H1 (cell line): ENCODE data around the gene OSBPL6. TPM values are rescaled to one million over a fixed set of nuclear protein-coding genes. Genes with fewer than 3 reads are reported as not detected.

Experiments
- CTCF ChIA-PET: fragments of 300-600 bp; sonication (Branson Sonifier 250); formaldehyde crosslinking; loops from one replicate; lab custom pipeline; 2021; ENCODE audit not compliant: partially characterized antibody; lab: Charles Lee
- POLR2A ChIA-PET: fragments of 300-600 bp; sonication (Branson Sonifier 250); formaldehyde crosslinking; loops from one replicate; lab custom pipeline; 2021; ENCODE audit warnings: inconsistent platforms; ENCODE audit not compliant: partially characterized antibody; lab: Charles Lee
- DNase-seq, 2 experiments: peaks; one replicate each; pipeline versions ENCODE4 v3.0.0 to v3.0.0-alpha.2; 2010 to 2022; ENCODE audit warnings: low spot score in 2 of 2, low read depth in 1 of 2, mixed read lengths in 1 of 2
- FAIRE-seq: peaks from 2 replicates; lab custom pipeline; 2011; peaks lifted over from hg19 to GRCh38; lab: Jason Lieb, UNC
- H2AFZ ChIP-seq: 2 replicates; pipeline ENCODE4 v1.8.1; 2012; ENCODE audit warnings: low read length, inconsistent platforms
- H2AK5ac ChIP-seq: 2 replicates; pipeline ENCODE4 v1.6.1; 2013; ENCODE audit warnings: low read depth, low read length
- H2BK120ac ChIP-seq: replicated peaks from 2 replicates; pipeline ENCODE3; 2013; ENCODE audit warnings: low read depth, low read length, inconsistent platforms
- H2BK12ac ChIP-seq: 2 replicates; pipeline ENCODE4 v1.6.1; 2013; ENCODE audit warnings: low read depth, low read length
- H2BK15ac ChIP-seq: 2 replicates; pipeline ENCODE4 v1.6.1; 2013; ENCODE audit warnings: low read length
- H2BK20ac ChIP-seq: 2 replicates; pipeline ENCODE4 v1.6.1; 2013; ENCODE audit warnings: low read length
- H2BK5ac ChIP-seq: 2 replicates; pipeline ENCODE4 v1.6.1; 2013; ENCODE audit warnings: low read depth, low read length
- H3K14ac ChIP-seq: 2 replicates; pipeline ENCODE4 v1.6.1; 2013; ENCODE audit warnings: inconsistent platforms; ENCODE audit not compliant: insufficient read length
- H3K18ac ChIP-seq: 2 replicates; pipeline ENCODE4 v1.6.1; 2013; ENCODE audit warnings: low read length; ENCODE audit errors: extremely low read depth
- H3K23ac ChIP-seq: 2 replicates; pipeline ENCODE4 v1.6.1; 2013; ENCODE audit warnings: inconsistent platforms; ENCODE audit not compliant: insufficient read length
- H3K23me2 ChIP-seq: 2 replicates; pipeline ENCODE4 v1.6.1; 2013; ENCODE audit warnings: low read depth, low read length
- H3K27ac ChIP-seq: 2 replicates; pipeline ENCODE4 v1.6.1; 2011; ENCODE audit warnings: low read depth, low read length, inconsistent platforms
- H3K27me3 ChIP-seq, 4 experiments: replicated peaks in 1 of 4; 1 replicate in 1 of 4; 2 replicates in 3 of 4; pipeline versions ENCODE4 v1.6.1 to v1.8.1; 2011 to 2013; ENCODE audit warnings: low read length in 3 of 4, mild to moderate bottlenecking in 3 of 4, inconsistent platforms in 2 of 4, mixed read lengths in 2 of 4, moderate library complexity in 1 of 4; ENCODE audit not compliant: control insufficient read depth in 3 of 4, insufficient read depth in 3 of 4; ENCODE audit errors: extremely low read depth in 1 of 4
- H3K36me3 ChIP-seq, 4 experiments: 2 replicates each; pipeline versions ENCODE4 v1.6.1 to v1.8.1; 2011 to 2013; ENCODE audit warnings: mild to moderate bottlenecking in 4 of 4, low read length in 3 of 4, moderate library complexity in 2 of 4, control low read depth in 1 of 4, inconsistent platforms in 1 of 4; ENCODE audit not compliant: insufficient read depth in 4 of 4, control insufficient read depth in 2 of 4
- H3K4ac ChIP-seq: replicated peaks from 2 replicates; pipeline ENCODE3; 2013; ENCODE audit warnings: low read length, low read depth, mixed read lengths, inconsistent platforms; ENCODE audit not compliant: insufficient read length
- H3K4me1 ChIP-seq, 4 experiments: replicated peaks in 1 of 4; 1 replicate in 1 of 4; 2 replicates in 3 of 4; pipeline versions ENCODE4 v1.6.1 to v1.8.1; 2011 to 2013; ENCODE audit warnings: low read length in 3 of 4, inconsistent platforms in 2 of 4, mixed read lengths in 1 of 4; ENCODE audit not compliant: insufficient read depth in 4 of 4, control insufficient read depth in 3 of 4
- H3K4me2 ChIP-seq, 2 experiments: 2 replicates each; pipeline versions ENCODE4 v1.6.1 to v1.8.1; 2011 to 2013; ENCODE audit warnings: low read depth in 2 of 2, low read length in 2 of 2, control low read depth in 1 of 2, inconsistent platforms in 1 of 2, mild to moderate bottlenecking in 1 of 2; ENCODE audit not compliant: insufficient read depth in 1 of 2
- H3K4me3 ChIP-seq, 4 experiments: fragments of 200-600, 300-600 bp in 1 of 4; sonication (generic), shearing (Covaris generic), sonication (Bioruptor Twin) in 1 of 4; 2 replicates each; pipeline versions ENCODE4 v1.5.1 to v1.8.1; 2011 to 2016; ENCODE audit warnings: low read length in 4 of 4, low read depth in 3 of 4, control low read depth in 2 of 4, inconsistent platforms in 2 of 4, mild to moderate bottlenecking in 2 of 4, mixed read lengths in 1 of 4, moderate library complexity in 1 of 4; ENCODE audit not compliant: insufficient read depth in 2 of 4; ENCODE audit errors: extremely low read depth in 1 of 4
- H3K56ac ChIP-seq: replicated peaks from 2 replicates; pipeline ENCODE3; 2013; ENCODE audit warnings: low read depth, mild to moderate bottlenecking, mixed read lengths, low read length, inconsistent platforms; ENCODE audit not compliant: insufficient read length
- H3K79me1 ChIP-seq: 2 replicates; pipeline ENCODE4 v1.6.1; 2013; ENCODE audit warnings: low read depth, low read length, control low read depth
- H3K79me2 ChIP-seq, 2 experiments: 2 replicates each; pipeline versions ENCODE4 v1.6.1 to v1.8.1; 2012 to 2013; ENCODE audit warnings: low read length in 2 of 2, mild to moderate bottlenecking in 2 of 2, inconsistent platforms in 1 of 2; ENCODE audit not compliant: insufficient read depth in 2 of 2, control insufficient read depth in 1 of 2
- H3K9ac ChIP-seq, 4 experiments: replicated peaks in 1 of 4; 1 replicate in 1 of 4; 2 replicates in 3 of 4; pipeline versions ENCODE4 v1.6.1 to v1.8.1; 2011 to 2013; ENCODE audit warnings: low read depth in 3 of 4, low read length in 3 of 4, control low read depth in 2 of 4, mild to moderate bottlenecking in 2 of 4, moderate library complexity in 2 of 4, inconsistent platforms in 1 of 4; ENCODE audit errors: extremely low read depth in 1 of 4
- H3K9me3 ChIP-seq, 2 experiments: 2 replicates each; pipeline versions ENCODE4 v1.6.1 to v1.8.1; 2012 to 2013; ENCODE audit warnings: mild to moderate bottlenecking in 2 of 2, moderate library complexity in 2 of 2, control low read depth in 1 of 2, inconsistent platforms in 1 of 2, low read depth in 1 of 2, low read length in 1 of 2, mixed read lengths in 1 of 2; ENCODE audit not compliant: insufficient read depth in 2 of 2
- H4K20me1 ChIP-seq, 2 experiments: replicated peaks in 1 of 2; 2 replicates each; pipeline versions ENCODE3 to v1.8.1; 2011 to 2013; ENCODE audit warnings: inconsistent platforms in 2 of 2, low read length in 2 of 2, mild to moderate bottlenecking in 1 of 2; ENCODE audit not compliant: insufficient read depth in 2 of 2, control insufficient read depth in 1 of 2
- H4K5ac ChIP-seq: 2 replicates; pipeline ENCODE4 v1.6.1; 2013; ENCODE audit warnings: low read length, low read depth, mixed read lengths, inconsistent platforms; ENCODE audit not compliant: insufficient read length
- H4K8ac ChIP-seq: 2 replicates; pipeline ENCODE4 v1.8.0; 2013; ENCODE audit warnings: mild to moderate bottlenecking, moderate library complexity, low read length, inconsistent platforms; ENCODE audit not compliant: insufficient read depth; ENCODE audit errors: extremely low read depth
- H4K91ac ChIP-seq: replicated peaks from 2 replicates; pipeline ENCODE3; 2013; ENCODE audit warnings: low read length, mixed read lengths, inconsistent platforms; ENCODE audit not compliant: insufficient read length
- ASH2L ChIP-seq: fragments of 200-600, 300-600 bp; sonication (generic); IDR thresholded peaks from one replicate; pipeline ENCODE4 v1.7.1; 2017; ENCODE audit warnings: low read length
- BCL11A ChIP-seq, 2 experiments: IDR thresholded peaks; one replicate each; pipeline ENCODE4 v1.6.1; 2011; ENCODE audit warnings: low read depth in 2 of 2, low read length in 2 of 2, mild to moderate bottlenecking in 2 of 2
- EGR1 ChIP-seq: IDR thresholded peaks from 2 replicates; pipeline ENCODE4 v1.6.1; 2011; ENCODE audit warnings: low read depth, low read length, borderline replicate concordance
- EP300 ChIP-seq, 2 experiments: IDR thresholded peaks; 1 replicate in 1 of 2; 2 replicates in 1 of 2; pipeline ENCODE4 v1.6.1; 2011 to 2012; ENCODE audit warnings: low read depth in 2 of 2, low read length in 2 of 2, mild to moderate bottlenecking in 2 of 2, borderline replicate concordance in 1 of 2, inconsistent platforms in 1 of 2, moderate library complexity in 1 of 2
- KDM4A ChIP-seq: IDR thresholded peaks from one replicate; pipeline ENCODE4 v1.7.1; 2012; ENCODE audit warnings: low read depth, mild to moderate bottlenecking, moderate library complexity, low read length, inconsistent platforms; ENCODE audit not compliant: severe bottlenecking
- SIN3A ChIP-seq, 2 experiments: IDR thresholded peaks in 1 of 2; conservative IDR thresholded peaks in 1 of 2; 2 replicates each; pipeline ENCODE4 v1.6.1; 2011 to 2012; ENCODE audit warnings: low read length in 2 of 2, improper control_type of control experiment in 1 of 2, low read depth in 1 of 2, mild to moderate bottlenecking in 1 of 2
- SP1 ChIP-seq: IDR thresholded peaks from 2 replicates; pipeline ENCODE4 v1.6.1; 2011; ENCODE audit warnings: low read depth, low read length
- SUZ12 ChIP-seq: fragments of 200-600 bp; sonication (generic); IDR thresholded peaks from 2 replicates; pipeline ENCODE4 v1.6.1; 2012; ENCODE audit warnings: mild to moderate bottlenecking, inconsistent platforms, low read length, moderate library complexity, mixed read lengths
- YY1 ChIP-seq: IDR thresholded peaks from 2 replicates; pipeline ENCODE4 v1.6.1; 2011; ENCODE audit warnings: low read depth, mild to moderate bottlenecking, low read length
- WGBS, 2 experiments: shearing (Covaris generic) in 1 of 2; methylation state at CpG; one replicate each; pipeline versions ENCODE4 v1.1.6 to v1.1.7; 2013 to 2015; ENCODE audit warnings: low lambda C conversion rate in 2 of 2, mixed read lengths in 2 of 2, inconsistent platforms in 1 of 2, low coverage in 1 of 2, missing lambda C conversion rate in 1 of 2; ENCODE audit not compliant: insufficient replicate concordance in 2 of 2, insufficient coverage in 1 of 2, insufficient read length in 1 of 2; ENCODE audit errors: extremely low coverage in 1 of 2, missing lambda C conversion rate in 1 of 2; 5-methylcytosine and 5-hydroxymethylcytosine counted together
- polyA plus RNA-seq, 7 experiments: library from polyadenylated mRNA; depleted of rRNA in 3 of 7; stranded (reverse) in 5 of 7; unstranded in 2 of 7; fragments of >200 nt in 5 of 7; fragments of 200-250 nt in 2 of 7; gene quantifications; 1 replicate in 5 of 7; 2 replicates in 1 of 7; 4 replicates in 1 of 7; pipeline versions ENCODE4 v1.2.1 to v1.2.3, GENCODE V29; 2011 to 2013; ENCODE audit warnings: missing spikeins in 2 of 7, mixed read lengths in 2 of 7
- total RNA-seq: library from RNA; stranded (reverse); fragmentation: NEBNext Ultra II Directional; extraction: Animal tissue kit (Norgen Biotek cat#: 25700); gene quantifications from 2 replicates; pipeline ENCODE4 v1.2.1, GENCODE V29; 2021
- TF ChIP-seq, protein P1 (sequence below): IDR thresholded peaks from 2 replicates; pipeline ENCODE4 v1.6.1; 2012; ENCODE audit warnings: inconsistent platforms

The OSBPL6 gene
- total and polyA plus RNA-seq, 2 of the 8 experiments (the other 6 are each of a cell fraction or from before 2014, with no cell fraction given), result 1.7 to 5.6 TPM

DNA sequence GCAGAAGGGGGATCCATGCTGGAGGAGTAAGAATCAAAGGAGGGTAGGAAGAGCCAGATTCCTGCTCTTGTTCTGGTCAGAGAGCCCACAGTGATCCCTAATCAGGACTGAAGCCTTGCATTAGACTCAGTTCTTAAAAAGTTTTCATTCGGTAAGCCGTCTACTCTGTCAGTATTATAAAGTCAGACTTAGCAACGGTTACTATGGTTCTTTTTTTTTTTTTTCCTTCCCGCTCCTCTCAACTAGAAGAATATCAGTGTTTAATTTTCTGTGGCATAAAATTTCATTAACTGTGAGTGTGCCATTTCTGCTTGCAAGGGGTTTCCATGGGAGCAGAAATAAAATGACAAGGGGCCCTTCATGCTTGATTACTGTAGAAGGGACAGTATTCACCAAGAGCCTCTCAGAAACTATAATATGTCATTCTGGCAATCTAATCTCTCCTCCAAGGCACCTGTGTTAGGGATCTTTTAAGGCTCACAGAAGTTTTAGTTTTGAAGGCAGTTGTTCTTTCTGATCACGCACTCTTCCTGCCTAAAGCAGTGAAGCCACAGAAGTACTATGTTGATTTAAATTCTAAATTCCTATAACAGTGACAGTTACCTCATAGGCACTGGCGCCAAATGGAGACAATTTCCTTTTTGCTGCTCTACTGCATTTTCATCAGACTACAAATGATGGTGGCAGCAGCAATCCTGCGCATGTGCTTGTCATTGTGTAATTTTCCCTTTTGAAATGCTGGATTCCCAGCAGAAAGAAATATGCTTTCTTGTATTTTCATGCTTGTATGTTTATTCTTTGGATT, 57.0 kb downstream of the OSBPL6 start:
- POLR2A ChIA-PET, result no interaction called here
- H3K4me3 ChIP-seq, result no peak overlapping the region
- no peak overlapping the region for H3K56ac ChIP-seq
- H3K14ac ChIP-seq, result no peak overlapping the region
- H3K23me2 ChIP-seq, result no peaks in the 10 kb centered on the region
- CTCF ChIA-PET, result no interaction called here
- H3K4me2 ChIP-seq, result no peak overlapping the region
- TF ChIP-seq ASH2L (no peak), YY1 (no peak), SUZ12 (no peak), BCL11A (IDR thresholded peaks at IDR 0.05; ENCODE audit: low read depth in 2 of 2, low read length in 2 of 2) (no peak), EP300 (IDR thresholded peaks at IDR 0.05; ENCODE audit: borderline replicate concordance in 1 of 2, low read depth in 2 of 2, low read length in 2 of 2) (no peak), KDM4A (no peak), SP1 (no peak), SIN3A (conservative IDR thresholded peaks at IDR 0.05 in 1 of 2, IDR thresholded peaks at IDR 0.05 in 1 of 2; ENCODE audit: low read depth in 1 of 2, low read length in 2 of 2) (no peak), EGR1 (no peak)
- TF ChIP-seq, protein P1, sequence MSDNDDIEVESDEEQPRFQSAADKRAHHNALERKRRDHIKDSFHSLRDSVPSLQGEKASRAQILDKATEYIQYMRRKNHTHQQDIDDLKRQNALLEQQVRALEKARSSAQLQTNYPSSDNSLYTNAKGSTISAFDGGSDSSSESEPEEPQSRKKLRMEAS, result no peak
- H2BK15ac ChIP-seq, result no peak overlapping the region
- no peak overlapping the region for H2BK120ac ChIP-seq
- WGBS, 2 experiments, result 89% methylated on average over 7 of the region's 7 CpGs; no CpG with 5 or more reads in 1 of the 2 experiments
- no peak overlapping the region for H3K18ac ChIP-seq
- no peaks in the 10 kb centered on the region for H3K27me3 ChIP-seq
- no peak overlapping the region for H2BK5ac ChIP-seq
- no peak for FAIRE-seq
- H3K79me2 ChIP-seq, result no peaks in the 10 kb centered on the region; a peak in 1 of 4 replicates
- no peak overlapping the region for H4K8ac ChIP-seq
- no peak overlapping the region for H2AFZ ChIP-seq
- H2AK5ac ChIP-seq, result no peak overlapping the region
- no peaks in the 10 kb centered on the region for H3K9me3 ChIP-seq
- H3K23ac ChIP-seq, result no peak overlapping the region
- H3K27ac ChIP-seq, result no peak overlapping the region
- DNase-seq, result no peak
- no peak overlapping the region for H4K5ac ChIP-seq
- H4K91ac ChIP-seq, result no peak overlapping the region
- no peak overlapping the region for H2BK20ac ChIP-seq
- H2BK12ac ChIP-seq, result no peak overlapping the region
- peaks cover 0 to 6% (median 0%) of the 10 kb centered on the region in 4 experiments; a peak in 1 of 7 replicates for H3K4me1 ChIP-seq
- no peaks in the 10 kb centered on the region for H4K20me1 ChIP-seq
- H3K36me3 ChIP-seq, result no peaks in the 10 kb centered on the region; a peak in 1 of 8 replicates
- H3K79me1 ChIP-seq, result no peaks in the 10 kb centered on the region
- H3K9ac ChIP-seq, result no peak overlapping the region
- no peak overlapping the region for H3K4ac ChIP-seq
